Neural cell (in vitro differentiated cells): ENCODE measurements around the gene VWF.

Experiments used
- CTCF ChIP-seq: fragments of 450-650 bp; IDR thresholded peaks from 2 replicates; pipeline ENCODE4 v1.5.1; 2014; ENCODE audit warnings: antibody characterized with exemption, mild to moderate bottlenecking, moderate library complexity; ENCODE audit not compliant: poor library complexity, severe bottlenecking
- EP300 ChIP-seq: fragments of 450-650 bp; conservative IDR thresholded peaks from 2 replicates; pipeline ENCODE4 v1.6.1; 2014; ENCODE audit warnings: antibody characterized with exemption, mild to moderate bottlenecking, moderate library complexity; ENCODE audit not compliant: poor library complexity, severe bottlenecking
- EZH2 ChIP-seq: fragments of 200-600, 300-800 bp; shearing (Covaris generic), sonication (generic); IDR thresholded peaks from 2 replicates; pipeline ENCODE4 v1.6.1; 2014; ENCODE audit warnings: antibody characterized with exemption, low read length, borderline replicate concordance, mild to moderate bottlenecking; ENCODE audit not compliant: insufficient read depth, poor library complexity, severe bottlenecking
- REST ChIP-seq: IDR thresholded peaks from 2 replicates; pipeline ENCODE4 v1.6.1; 2012; ENCODE audit warnings: borderline replicate concordance
- TAF1 ChIP-seq: IDR thresholded peaks from 2 replicates; pipeline ENCODE4 v1.6.1; 2012; ENCODE audit warnings: low read depth

- no peak for TF ChIP-seq TAF1
- TF ChIP-seq EP300: no peak
- no peak for TF ChIP-seq CTCF
- TF ChIP-seq REST: no peak
- no peak for TF ChIP-seq EZH2
These were observed 56.2 kb downstream of the VWF start for GRCh38 chr12:6068227-6068626.
